IMR-90 (cell line): ENCODE data around the gene TMEM45B. TPM values are rescaled to one million over a fixed set of nuclear protein-coding genes. Genes with fewer than 3 reads are reported as not detected.

Source experiments
- ATAC-seq: fragments of 200-7000 bp; cut with Tn5 transposase; 2 replicates; pipeline ENCODE4 v1.9.1; 2020; ENCODE audit warnings: low read depth, mild to moderate bottlenecking, moderate library complexity
- BruUV-seq: library from RNA; stranded (reverse); fragments of 400-500 nt; replicated peaks from 2 replicates; lab custom pipeline; 2021; lab: Mats Ljungman, UMichigan
- CTCF ChIA-PET: fragments of 300-600 bp; formaldehyde crosslinking; extraction: SDS; loops from one replicate; lab custom pipeline; 2021; ENCODE audit warnings: antibody characterized with exemption; lab: Yijun Ruan, JAX
- POLR2A ChIA-PET: fragments of 300-600 bp; sonication (Branson Sonifier 250); formaldehyde crosslinking; loops from one replicate; lab custom pipeline; 2022; ENCODE audit warnings: antibody characterized with exemption; ENCODE audit not compliant: unreplicated experiment; lab: Charles Lee
- DNase-seq: peaks from one replicate; pipeline ENCODE4 v3.0.0; 2013
- H2AFZ ChIP-seq: replicated peaks from 2 replicates; pipeline ENCODE3; 2013; ENCODE audit warnings: low read length, mild to moderate bottlenecking; ENCODE audit not compliant: poor library complexity
- H2AK5ac ChIP-seq: 2 replicates; pipeline ENCODE4 v1.6.1; 2013; ENCODE audit warnings: low read depth, low read length, inconsistent platforms
- H2AK9ac ChIP-seq: replicated peaks from 2 replicates; pipeline ENCODE3; 2013; ENCODE audit warnings: mild to moderate bottlenecking, low read depth, low read length, moderate library complexity; ENCODE audit not compliant: poor library complexity
- H2BK120ac ChIP-seq: 2 replicates; pipeline ENCODE4 v1.6.1; 2013; ENCODE audit warnings: low read depth, low read length, inconsistent platforms
- H2BK15ac ChIP-seq: 3 replicates; pipeline ENCODE4 v1.6.1; 2013; ENCODE audit warnings: low read depth, low read length, inconsistent platforms
- H2BK20ac ChIP-seq: 2 replicates; pipeline ENCODE4 v1.6.1; 2013; ENCODE audit warnings: low read depth, mild to moderate bottlenecking, inconsistent platforms, low read length, moderate library complexity
- H2BK5ac ChIP-seq: 2 replicates; pipeline ENCODE4 v1.6.1; 2013; ENCODE audit warnings: mild to moderate bottlenecking, low read depth, low read length, inconsistent platforms; ENCODE audit not compliant: poor library complexity, severe bottlenecking
- H3K14ac ChIP-seq: replicated peaks from 2 replicates; pipeline ENCODE4 v1.6.1; 2013; ENCODE audit warnings: low read depth, low read length, inconsistent platforms
- H3K18ac ChIP-seq: 2 replicates; pipeline ENCODE4 v1.6.1; 2013; ENCODE audit warnings: low read depth, low read length, control low read depth
- H3K23ac ChIP-seq: 2 replicates; pipeline ENCODE4 v1.6.1; 2013; ENCODE audit warnings: low read depth, low read length, inconsistent platforms
- H3K27ac ChIP-seq: 2 replicates; pipeline ENCODE4 v1.5.1; 2013; ENCODE audit warnings: mild to moderate bottlenecking, control low read depth, low read length; ENCODE audit not compliant: insufficient read depth
- H3K27me3 ChIP-seq: 2 replicates; pipeline ENCODE4 v1.6.1; 2013; ENCODE audit warnings: low read length; ENCODE audit not compliant: control insufficient read depth, insufficient read depth
- H3K36me3 ChIP-seq: 2 replicates; pipeline ENCODE4 v1.6.1; 2013; ENCODE audit warnings: low read length, mixed read lengths; ENCODE audit not compliant: control insufficient read depth, insufficient read depth
- H3K4ac ChIP-seq: 2 replicates; pipeline ENCODE4 v1.6.1; 2013; ENCODE audit warnings: low read depth, low read length, inconsistent platforms
- H3K4me1 ChIP-seq: 2 replicates; pipeline ENCODE4 v1.6.1; 2013; ENCODE audit warnings: low read length, mixed read lengths; ENCODE audit not compliant: control insufficient read depth, insufficient read depth
- H3K4me2 ChIP-seq: 2 replicates; pipeline ENCODE4 v1.6.1; 2013; ENCODE audit warnings: low read depth, mild to moderate bottlenecking, control low read depth, low read length, moderate library complexity
- H3K4me3 ChIP-seq: 2 replicates; pipeline ENCODE4 v1.5.1; 2013; ENCODE audit warnings: low read depth, mild to moderate bottlenecking, control low read depth, low read length, moderate library complexity; ENCODE audit not compliant: insufficient read depth
- H3K56ac ChIP-seq: 2 replicates; pipeline ENCODE4 v1.6.1; 2013; ENCODE audit warnings: low read length, inconsistent platforms; ENCODE audit not compliant: insufficient read depth; ENCODE audit errors: extremely low read depth
- H3K79me1 ChIP-seq, 2 experiments: 2 replicates each; pipeline ENCODE4 v1.6.1; 2013; ENCODE audit warnings: low read length in 2 of 2, inconsistent platforms in 1 of 2, low read depth in 1 of 2
- H3K9ac ChIP-seq: 2 replicates; pipeline ENCODE4 v1.6.1; 2013; ENCODE audit warnings: low read depth, low read length, control low read depth
- H3K9me1 ChIP-seq: 2 replicates; pipeline ENCODE4 v1.6.1; 2013; ENCODE audit warnings: low read length, inconsistent platforms; ENCODE audit not compliant: insufficient read depth
- H3K9me3 ChIP-seq: 2 replicates; pipeline ENCODE4 v1.6.1; 2013; ENCODE audit warnings: low read length; ENCODE audit not compliant: control insufficient read depth, insufficient read depth
- H4K20me1 ChIP-seq: 2 replicates; pipeline ENCODE4 v1.6.1; 2013; ENCODE audit warnings: low read length, inconsistent platforms; ENCODE audit not compliant: insufficient read depth
- H4K5ac ChIP-seq: 2 replicates; pipeline ENCODE4 v1.6.1; 2013; ENCODE audit warnings: mild to moderate bottlenecking, low read depth, low read length, control low read depth
- H4K8ac ChIP-seq, 2 experiments: 2 replicates each; pipeline ENCODE4 v1.6.1; 2013; ENCODE audit warnings: low read depth in 2 of 2, low read length in 2 of 2, control low read depth in 1 of 2, inconsistent platforms in 1 of 2
- H4K91ac ChIP-seq: 2 replicates; pipeline ENCODE4 v1.6.1; 2013; ENCODE audit warnings: low read depth, low read length, inconsistent platforms; ENCODE audit not compliant: insufficient read depth
- ELK1 ChIP-seq: fragments of 150-350 bp; IDR thresholded peaks from 2 replicates; pipeline ENCODE4 v1.6.1; 2016; ENCODE audit warnings: low read depth, mild to moderate bottlenecking, low read length, moderate library complexity, borderline replicate concordance
- FOS ChIP-seq: fragments of 150-350 bp; IDR thresholded peaks from 2 replicates; pipeline ENCODE4 v1.6.1; 2016; ENCODE audit warnings: low read depth, low read length
- POLR2A ChIP-seq: IDR thresholded peaks from 2 replicates; pipeline ENCODE4 v1.6.1; 2012; ENCODE audit warnings: mild to moderate bottlenecking, low read depth, low read length
- RAD21 ChIP-seq: IDR thresholded peaks from 2 replicates; pipeline ENCODE4 v1.6.1; 2012; ENCODE audit warnings: low read length, improper control_type of control experiment
- RFX5 ChIP-seq: IDR thresholded peaks from 2 replicates; pipeline ENCODE4 v1.8.0; 2012; ENCODE audit warnings: low read depth, mild to moderate bottlenecking, low read length, moderate library complexity
- SMC3 ChIP-seq: fragments of 150-350 bp; IDR thresholded peaks from 2 replicates; pipeline ENCODE4 v1.6.1; 2016; ENCODE audit warnings: low read depth, mild to moderate bottlenecking, antibody characterized with exemption, low read length, moderate library complexity
- WGBS, 2 experiments: methylation state at CpG; one replicate each; pipeline versions ENCODE4 v1.1.5 to v1.1.7; 2013; ENCODE audit warnings: missing lambda C conversion rate in 2 of 2; ENCODE audit not compliant: insufficient read length in 1 of 2; ENCODE audit errors: extremely low coverage in 2 of 2; 5-methylcytosine and 5-hydroxymethylcytosine counted together
- dilution Hi-C: fragments of 300-500 bp; cut with HindIII; formaldehyde crosslinking; loops from one replicate; pipeline ENCODE4 v1.14.3; 2018; ENCODE audit warnings: low sequenced_read_pairs; ENCODE audit not compliant: unreplicated experiment
- in situ Hi-C: fragments of 300-500 bp; cut with MboI; formaldehyde crosslinking; loops from 3 replicates; pipeline ENCODE4 v1.14.3; 2019; ENCODE audit warnings: low sequenced_read_pairs, inconsistent platforms, mixed read lengths
- intact Hi-C: fragments of 100-400 bp; cut with micrococcal nuclease; formaldehyde crosslinking; loops from 2 replicates; pipeline ENCODE4 v1.10.0; 2022
- polyA plus RNA-seq, 3 experiments: library from polyadenylated mRNA; depleted of rRNA; stranded (reverse); fragments of >200 nt; gene quantifications; 2 replicates each; pipeline ENCODE4 v1.2.3, GENCODE V29; 2012; ENCODE audit warnings: low replicate concordance in 1 of 3
- total RNA-seq: library from RNA; depleted of rRNA; stranded (reverse); fragments of >200 nt; gene quantifications from 2 replicates; pipeline ENCODE4 v1.2.3, GENCODE V29; 2012

TMEM45B gene
- total and polyA plus RNA-seq, 2 of the 4 experiments (the other 2 are of a cell fraction) = not detected

GRCh38 chr11:129768356-129768755 lies 47.3 kb upstream of the TMEM45B start:
- Histone ChIP-seq H3K36me3 (no peaks in the 10 kb centered on the region), H3K79me1 (no peaks in the 10 kb centered on the region), H3K9ac (no peak overlapping the region), H2BK5ac (no peak overlapping the region), H2AK5ac (no peak overlapping the region), H3K14ac (no peak overlapping the region), H2AK9ac (no peak overlapping the region), H3K9me1 (no peaks in the 10 kb centered on the region), H4K91ac (no peak overlapping the region), H2BK120ac (no peak overlapping the region), H4K20me1 (no peaks in the 10 kb centered on the region), H3K23ac (no peak overlapping the region), H2BK15ac (no peak overlapping the region), H3K27ac (no peak overlapping the region), H4K8ac (no peak overlapping the region), H3K4me2 (no peak overlapping the region), H2BK20ac (no peak overlapping the region), H3K27me3 (no peaks in the 10 kb centered on the region), H3K4me1 (no peaks in the 10 kb centered on the region), H3K4ac (no peak overlapping the region), H4K5ac (no peak overlapping the region), H3K4me3 (no peak overlapping the region), H3K9me3 (no peaks in the 10 kb centered on the region), H3K18ac (no peak overlapping the region), H3K56ac (no peak overlapping the region), H2AFZ (no peak overlapping the region)
- WGBS, 2 experiments = no CpG with 5 or more reads among the region's 1 CpG
- no TSS peak for BruUV-seq
- dilution Hi-C loops (no loop called here), intact Hi-C loops (no loop called here), in situ Hi-C loops (no loop called here)
- ATAC-seq (no peak), DNase-seq (no peak)
- ChIA-PET POLR2A (no interaction called here), CTCF (interaction anchor here (2.0 kb wide), 1 partner anchor 364 kb away, joined by 4 read pairs; no protein-coding TSS in a partner anchor)
- TF ChIP-seq FOS (no peak), POLR2A (no peak), ELK1 (no peak), RAD21 (no peak), SMC3 (no peak), RFX5 (no peak)
